Coronary artery (tissue), 2 donors: ENCODE data around the gene EDEM2.
"Not testable (repeated sequence)": the region's sequence is repeated elsewhere in the genome, so short reads cannot be mapped to it uniquely, and the experiment has no call there.

Experiments
- DNase-seq: peaks from one replicate; pipeline ENCODE4 v3.0.0-alpha.2; 2017; ENCODE audit warnings: low spot score
- H3K27ac ChIP-seq, 2 donors: fragments of 200-600 bp; sonication (generic); one replicate each; pipeline ENCODE4 v1.5.1; 2016 to 2019
- H3K4me3 ChIP-seq: fragments of 200-600 bp; sonication (generic); 2 replicates; pipeline ENCODE4 v1.5.1; 2016; ENCODE audit warnings: mild to moderate bottlenecking, moderate library complexity
- CTCF ChIP-seq: fragments of 200-600 bp; sonication (generic); IDR thresholded peaks from one replicate; pipeline ENCODE4 v1.5.1; 2019; ENCODE audit warnings: antibody characterized with exemption

EDEM2 gene

GRCh38 chr20:35146920-35147574 lies at the start of gene EDEM2:
EDEM2 (minus strand) TSS chr20:35147336; CDS start chr20:35147258, 78 bp downstream.
- DNase-seq: peak; percentile 95
- peak within 1 kb of the TSS; percentile 83 for H3K4me3 ChIP-seq
- no peak for TF ChIP-seq CTCF
- peak within 1 kb of the TSS; percentile 61 to 79 for H3K27ac ChIP-seq

- Histone ChIP-seq H3K27ac (no peak overlapping the region), H3K4me3 (no peak overlapping the region)
- no peak for TF ChIP-seq CTCF
- DNase-seq: no peak
Measured at GRCh38 chr20:35196313-35196712, 49.2 kb upstream of the EDEM2 start.

GRCh38 chr20:35193031-35193791 lies 46.1 kb upstream of the EDEM2 start:
- DNase-seq, H3K4me3 ChIP-seq, H3K27ac ChIP-seq: not testable (repeated sequence)

GRCh38 chr20:35192118-35192872 lies 45.2 kb upstream of the EDEM2 start:
- DNase-seq: no peak
- H3K4me3 ChIP-seq: no peak overlapping the region
- TF ChIP-seq CTCF: no peak
- H3K27ac ChIP-seq: no peak overlapping the region

- no peak overlapping the region for H3K27ac ChIP-seq
- no peak overlapping the region for H3K4me3 ChIP-seq
- TF ChIP-seq CTCF: no peak
- DNase-seq: no peak
Measured at GRCh38 chr20:35191419-35192117, 44.4 kb upstream of the EDEM2 start.

GRCh38 chr20:35190556-35190955 lies 43.4 kb upstream of the EDEM2 start:
- DNase-seq: no peak
- Histone ChIP-seq H3K27ac (no peak overlapping the region), H3K4me3 (no peak overlapping the region)
- TF ChIP-seq CTCF: no peak

- not testable (repeated sequence) for H3K27ac ChIP-seq, H3K4me3 ChIP-seq, DNase-seq
Measured at GRCh38 chr20:35189223-35189622, 42.1 kb upstream of the EDEM2 start.
